Common myeloid progenitor, CD34-positive (primary cell): Measurements from ENCODE around the gene S100A1.
A peak's percentile ranks its signal among the peaks of the same experiment; 100 is the strongest.
"Not testable (repeated sequence)": the region's sequence is repeated elsewhere in the genome, so short reads cannot be mapped to it uniquely, and the experiment has no call there.

Experiments used
- CTCF ChIA-PET: fragments of 350-600 bp; sonication (Branson Sonifier 250); formaldehyde crosslinking; loops from one replicate; lab custom pipeline; 2021; ENCODE audit warnings: antibody characterized with exemption; lab: Charles Lee
- POLR2A ChIA-PET: fragments of 350-600 bp; sonication (Branson Sonifier 250); formaldehyde crosslinking; loops from one replicate; lab custom pipeline; 2021; ENCODE audit warnings: antibody characterized with exemption; lab: Charles Lee
- DNase-seq, 3 donors: peaks; one replicate each; pipeline versions ENCODE4 v3.0.0 to v3.0.0-alpha.2; 2013
- H3K27ac ChIP-seq, 2 experiments: 1 replicate in 1 of 2; 2 replicates in 1 of 2; pipeline ENCODE4 v1.7.0; 2013; ENCODE audit warnings: inconsistent platforms in 2 of 2, low read length in 2 of 2, mild to moderate bottlenecking in 2 of 2, low read depth in 1 of 2, moderate library complexity in 1 of 2; ENCODE audit not compliant: severe bottlenecking in 2 of 2, insufficient read depth in 1 of 2, poor library complexity in 1 of 2
- H3K27me3 ChIP-seq, 5 experiments: replicated peaks in 2 of 5; 1 replicate in 3 of 5; 2 replicates in 2 of 5; pipeline versions ENCODE4 v1.6.1 to v1.7.0; 2013; ENCODE audit warnings: low read length in 4 of 5, mild to moderate bottlenecking in 2 of 5, moderate library complexity in 2 of 5, inconsistent platforms in 1 of 5; ENCODE audit not compliant: insufficient read depth in 5 of 5, control insufficient read depth in 4 of 5
- H3K36me3 ChIP-seq, 4 experiments: 1 replicate in 2 of 4; 2 replicates in 2 of 4; pipeline versions ENCODE4 v1.6.1 to v1.7.0; 2013; ENCODE audit warnings: low read length in 3 of 4, control low read depth in 1 of 4, mild to moderate bottlenecking in 1 of 4; ENCODE audit not compliant: control insufficient read depth in 4 of 4, insufficient read depth in 4 of 4
- H3K4me1 ChIP-seq, 4 experiments: 1 replicate in 3 of 4; 2 replicates in 1 of 4; pipeline versions ENCODE4 v1.6.1 to v1.7.1; 2013; ENCODE audit warnings: low read length in 3 of 4, mild to moderate bottlenecking in 3 of 4, control low read depth in 1 of 4, inconsistent platforms in 1 of 4, moderate library complexity in 1 of 4; ENCODE audit not compliant: control insufficient read depth in 4 of 4, insufficient read depth in 4 of 4; ENCODE audit errors: control extremely low read depth in 1 of 4
- H3K4me3 ChIP-seq, 7 experiments: 1 replicate in 4 of 7; 2 replicates in 3 of 7; pipeline versions ENCODE4 v1.5.1 to v1.7.0; 2013; ENCODE audit warnings: mild to moderate bottlenecking in 7 of 7, low read length in 6 of 7, moderate library complexity in 6 of 7, inconsistent platforms in 2 of 7, low read depth in 2 of 7, control low read depth in 1 of 7; ENCODE audit not compliant: insufficient read depth in 4 of 7, control insufficient read depth in 1 of 7; ENCODE audit errors: extremely low read depth in 1 of 7
- H3K9me3 ChIP-seq, 5 experiments: 1 replicate in 4 of 5; 2 replicates in 1 of 5; pipeline versions ENCODE4 v1.6.1 to v1.7.1; 2013; ENCODE audit warnings: low read length in 4 of 5, mild to moderate bottlenecking in 2 of 5, inconsistent platforms in 1 of 5, low read depth in 1 of 5, moderate library complexity in 1 of 5; ENCODE audit not compliant: control insufficient read depth in 4 of 5, insufficient read depth in 2 of 5; ENCODE audit errors: control extremely low read depth in 1 of 5
- WGBS: methylation state at CpG from one replicate; pipeline ENCODE4 v1.1.5; 2013; ENCODE audit not compliant: insufficient coverage; 5-methylcytosine and 5-hydroxymethylcytosine counted together

Gene S100A1

GRCh38 chr1:153640213-153640612 is 12.0 kb downstream of the S100A1 start:
- H3K27ac ChIP-seq, DNase-seq, H3K27me3 ChIP-seq, H3K9me3 ChIP-seq, H3K4me3 ChIP-seq, H3K4me1 ChIP-seq: not testable (repeated sequence)
- ChIA-PET CTCF (interaction anchor here (0.7 to 1.5 kb wide), 4 partner anchors 12 to 100 kb away, joined by 3 read pairs; partner anchors contain the start of gene S100A5), POLR2A (interaction anchor here (1.2 kb wide), 1 partner anchor 18 kb away, joined by 3 read pairs; the partner anchor contains the start of gene SNAPIN)
- 96% methylated on average over 2 of the region's 5 CpGs for WGBS
- peaks cover 28 to 92% (median 69%) of the 10 kb centered on the region in 4 experiments for H3K36me3 ChIP-seq

GRCh38 chr1:153640861-153641260 is 12.6 kb downstream of the S100A1 start:
- no peak overlapping the region for H3K27ac ChIP-seq
- ChIA-PET POLR2A (no interaction called here), CTCF (interaction anchor here (1.2 to 1.5 kb wide), 2 partner anchors 12 to 13 kb away, joined by 3 to 4 read pairs; partner anchors contain the start of genes S100A1 and S100A13)
- H3K36me3 ChIP-seq = peaks cover 30 to 98% (median 74%) of the 10 kb centered on the region in 4 experiments
- 100% methylated on average over 2 of the region's 6 CpGs for WGBS
- peaks cover 0 to 3% (median 1%) of the 10 kb centered on the region in 4 experiments for H3K4me1 ChIP-seq
- H3K27me3 ChIP-seq = no peaks in the 10 kb centered on the region
- DNase-seq = no peak
- H3K4me3 ChIP-seq = no peak overlapping the region
- H3K9me3 ChIP-seq = no peaks in the 10 kb centered on the region

- ChIA-PET CTCF (interaction anchor here (1.6 kb wide), 1 partner anchor 34 kb away, joined by 8 read pairs; no protein-coding TSS in a partner anchor), POLR2A (no interaction called here)
- Histone ChIP-seq H3K4me1 (no peaks in the 10 kb centered on the region), H3K9me3 (no peaks in the 10 kb centered on the region), H3K36me3 (peaks cover 20 to 98% (median 67%) of the 10 kb centered on the region in 4 experiments), H3K27me3 (no peaks in the 10 kb centered on the region), H3K4me3 (no peak overlapping the region), H3K27ac (peak overlapping the region in 1 of 2 experiments; percentile 47)
- 93% methylated on average over 6 of the region's 11 CpGs for WGBS
- DNase-seq = no peak
These were observed 13.9 kb downstream of the S100A1 start for GRCh38 chr1:153642161-153642560.

- H3K9me3 ChIP-seq = no peaks in the 10 kb centered on the region
- H3K27me3 ChIP-seq = no peaks in the 10 kb centered on the region
- ChIA-PET POLR2A (interaction anchor here (1.1 kb wide), 1 partner anchor 9 kb away, joined by 6 read pairs; the partner anchor contains the start of gene CHTOP), CTCF (interaction anchor here (0.8 to 3.3 kb wide), 9 partner anchors 9 to 73 kb away, joined by 3 to 15 read pairs (median 4); partner anchors contain the start of genes CHTOP, S100A1 and S100A13)
- peak overlapping the region in 1 of 2 experiments; percentile 19 for H3K27ac ChIP-seq
- peaks cover 17 to 92% (median 62%) of the 10 kb centered on the region in 4 experiments for H3K36me3 ChIP-seq
- no peak overlapping the region for H3K4me3 ChIP-seq
- no peaks in the 10 kb centered on the region for H3K4me1 ChIP-seq
- DNase-seq = no peak
- WGBS = no CpG with 5 or more reads among the region's 11 CpGs
These were observed 14.9 kb downstream of the S100A1 start for GRCh38 chr1:153643100-153643499.

GRCh38 chr1:153643816-153644215 is 15.6 kb downstream of the S100A1 start:
- ChIA-PET CTCF (interaction anchor here (0.9 to 3.3 kb wide), 7 partner anchors 9 to 73 kb away, joined by 3 to 15 read pairs (median 8); partner anchors contain the start of genes CHTOP, S100A1 and S100A13), POLR2A (no interaction called here)
- peak overlapping the region in 1 of 2 experiments; percentile 37 for H3K27ac ChIP-seq
- H3K9me3 ChIP-seq = no peaks in the 10 kb centered on the region
- H3K4me3 ChIP-seq = no peak overlapping the region
- peaks cover 17 to 85% (median 55%) of the 10 kb centered on the region in 4 experiments for H3K36me3 ChIP-seq
- DNase-seq = no peak
- H3K4me1 ChIP-seq = no peaks in the 10 kb centered on the region
- H3K27me3 ChIP-seq = no peaks in the 10 kb centered on the region

GRCh38 chr1:153646672-153647345 is 18.6 kb downstream of the S100A1 start:
- no peaks in the 10 kb centered on the region for H3K27me3 ChIP-seq
- WGBS = 89% methylated on average over 4 of the region's 5 CpGs
- peaks cover 13 to 55% (median 40%) of the 10 kb centered on the region in 4 experiments for H3K36me3 ChIP-seq
- ChIA-PET POLR2A (interaction anchor here (2.2 kb wide), 1 partner anchor 13 kb away, joined by 9 read pairs; the partner anchor contains the start of gene CHTOP), CTCF (interaction anchor here (2.0 to 2.7 kb wide), 2 partner anchors 11 to 19 kb away, joined by 7 to 10 read pairs; partner anchors contain the start of genes S100A1 and S100A13)
- H3K4me1 ChIP-seq = peaks cover 0 to 7% (median 2%) of the 10 kb centered on the region in 4 experiments
- no peak for DNase-seq
- no peak overlapping the region for H3K4me3 ChIP-seq
- no peaks in the 10 kb centered on the region for H3K9me3 ChIP-seq
- no peak overlapping the region for H3K27ac ChIP-seq
